ENCODE results near the gene ZSCAN29. TPM values are rescaled to one million over a fixed set of nuclear protein-coding genes. Genes with fewer than 3 reads are reported as not detected.

The ZSCAN29 gene
- total and polyA plus RNA-seq, 2 of the 13 experiments (the other 11 are each of a cell fraction or from before 2014, with no cell fraction given) = 8.3 to 27.4 TPM

DNA sequence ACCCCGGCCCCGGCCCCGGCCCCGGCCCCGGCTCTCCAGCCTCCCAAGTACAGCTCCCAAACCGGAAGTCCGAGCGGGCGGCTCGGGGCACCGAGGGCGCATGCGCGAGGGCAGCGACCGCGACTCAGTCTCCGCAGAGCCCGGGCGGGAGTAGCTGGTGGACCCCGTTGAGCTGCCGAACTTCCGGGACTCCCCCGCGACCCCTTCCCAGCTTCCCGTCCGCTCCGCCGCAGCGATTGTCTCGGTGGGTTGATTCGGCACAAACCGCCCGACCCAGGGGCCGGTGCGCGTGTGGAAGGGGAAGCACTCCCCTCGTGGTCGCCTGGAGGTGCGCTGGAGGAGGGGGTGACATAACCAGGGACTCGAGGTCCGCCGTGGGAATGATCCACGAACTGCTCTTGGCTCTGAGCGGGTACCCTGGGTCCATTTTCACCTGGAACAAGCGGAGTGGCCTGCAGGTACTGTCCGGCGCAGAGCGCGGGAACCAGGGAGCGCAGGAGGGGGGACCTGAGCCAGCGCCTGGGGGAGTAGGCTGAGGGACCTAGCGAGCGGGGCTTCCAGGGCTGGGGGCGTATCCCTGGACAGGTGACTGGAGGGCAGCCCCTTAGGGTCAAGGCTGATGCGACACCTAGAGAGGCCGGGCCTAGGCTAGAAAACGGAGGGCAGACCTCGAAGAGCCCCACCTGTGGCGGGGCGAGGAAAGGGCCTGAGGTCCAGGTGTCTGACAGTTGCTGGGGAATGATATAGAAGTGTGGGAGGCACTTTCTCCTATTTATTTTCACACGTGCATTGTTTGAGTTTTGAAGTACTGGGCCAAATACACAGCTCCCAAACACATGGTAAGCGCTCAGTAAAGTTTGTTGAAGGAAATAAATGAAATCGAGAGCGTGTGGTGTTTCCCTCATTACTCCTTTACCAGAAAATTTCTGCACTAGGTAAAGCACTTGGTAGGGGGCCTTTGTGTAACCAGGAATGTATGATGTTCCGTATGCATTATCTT is at the start of gene ZSCAN29, which contains the start of gene TUBGCP4 (continued):
- TF ChIP-seq, protein P1, sequence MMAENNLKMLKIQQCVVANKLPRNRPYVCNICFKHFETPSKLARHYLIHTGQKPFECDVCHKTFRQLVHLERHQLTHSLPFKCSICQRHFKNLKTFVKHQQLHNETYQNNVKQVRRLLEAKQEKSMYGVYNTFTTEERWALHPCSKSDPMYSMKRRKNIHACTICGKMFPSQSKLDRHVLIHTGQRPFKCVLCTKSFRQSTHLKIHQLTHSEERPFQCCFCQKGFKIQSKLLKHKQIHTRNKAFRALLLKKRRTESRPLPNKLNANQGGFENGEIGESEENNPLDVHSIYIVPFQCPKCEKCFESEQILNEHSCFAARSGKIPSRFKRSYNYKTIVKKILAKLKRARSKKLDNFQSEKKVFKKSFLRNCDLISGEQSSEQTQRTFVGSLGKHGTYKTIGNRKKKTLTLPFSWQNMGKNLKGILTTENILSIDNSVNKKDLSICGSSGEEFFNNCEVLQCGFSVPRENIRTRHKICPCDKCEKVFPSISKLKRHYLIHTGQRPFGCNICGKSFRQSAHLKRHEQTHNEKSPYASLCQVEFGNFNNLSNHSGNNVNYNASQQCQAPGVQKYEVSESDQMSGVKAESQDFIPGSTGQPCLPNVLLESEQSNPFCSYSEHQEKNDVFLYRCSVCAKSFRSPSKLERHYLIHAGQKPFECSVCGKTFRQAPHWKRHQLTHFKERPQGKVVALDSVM (CRISPR knock-in tag; IDR thresholded peaks at IDR 0.05) = peak; percentile 62; the same call in 1 of the 2 replicates
- no peak for TF ChIP-seq NBN (conservative IDR thresholded peaks at IDR 0.05)
- TF ChIP-seq, protein P2, sequence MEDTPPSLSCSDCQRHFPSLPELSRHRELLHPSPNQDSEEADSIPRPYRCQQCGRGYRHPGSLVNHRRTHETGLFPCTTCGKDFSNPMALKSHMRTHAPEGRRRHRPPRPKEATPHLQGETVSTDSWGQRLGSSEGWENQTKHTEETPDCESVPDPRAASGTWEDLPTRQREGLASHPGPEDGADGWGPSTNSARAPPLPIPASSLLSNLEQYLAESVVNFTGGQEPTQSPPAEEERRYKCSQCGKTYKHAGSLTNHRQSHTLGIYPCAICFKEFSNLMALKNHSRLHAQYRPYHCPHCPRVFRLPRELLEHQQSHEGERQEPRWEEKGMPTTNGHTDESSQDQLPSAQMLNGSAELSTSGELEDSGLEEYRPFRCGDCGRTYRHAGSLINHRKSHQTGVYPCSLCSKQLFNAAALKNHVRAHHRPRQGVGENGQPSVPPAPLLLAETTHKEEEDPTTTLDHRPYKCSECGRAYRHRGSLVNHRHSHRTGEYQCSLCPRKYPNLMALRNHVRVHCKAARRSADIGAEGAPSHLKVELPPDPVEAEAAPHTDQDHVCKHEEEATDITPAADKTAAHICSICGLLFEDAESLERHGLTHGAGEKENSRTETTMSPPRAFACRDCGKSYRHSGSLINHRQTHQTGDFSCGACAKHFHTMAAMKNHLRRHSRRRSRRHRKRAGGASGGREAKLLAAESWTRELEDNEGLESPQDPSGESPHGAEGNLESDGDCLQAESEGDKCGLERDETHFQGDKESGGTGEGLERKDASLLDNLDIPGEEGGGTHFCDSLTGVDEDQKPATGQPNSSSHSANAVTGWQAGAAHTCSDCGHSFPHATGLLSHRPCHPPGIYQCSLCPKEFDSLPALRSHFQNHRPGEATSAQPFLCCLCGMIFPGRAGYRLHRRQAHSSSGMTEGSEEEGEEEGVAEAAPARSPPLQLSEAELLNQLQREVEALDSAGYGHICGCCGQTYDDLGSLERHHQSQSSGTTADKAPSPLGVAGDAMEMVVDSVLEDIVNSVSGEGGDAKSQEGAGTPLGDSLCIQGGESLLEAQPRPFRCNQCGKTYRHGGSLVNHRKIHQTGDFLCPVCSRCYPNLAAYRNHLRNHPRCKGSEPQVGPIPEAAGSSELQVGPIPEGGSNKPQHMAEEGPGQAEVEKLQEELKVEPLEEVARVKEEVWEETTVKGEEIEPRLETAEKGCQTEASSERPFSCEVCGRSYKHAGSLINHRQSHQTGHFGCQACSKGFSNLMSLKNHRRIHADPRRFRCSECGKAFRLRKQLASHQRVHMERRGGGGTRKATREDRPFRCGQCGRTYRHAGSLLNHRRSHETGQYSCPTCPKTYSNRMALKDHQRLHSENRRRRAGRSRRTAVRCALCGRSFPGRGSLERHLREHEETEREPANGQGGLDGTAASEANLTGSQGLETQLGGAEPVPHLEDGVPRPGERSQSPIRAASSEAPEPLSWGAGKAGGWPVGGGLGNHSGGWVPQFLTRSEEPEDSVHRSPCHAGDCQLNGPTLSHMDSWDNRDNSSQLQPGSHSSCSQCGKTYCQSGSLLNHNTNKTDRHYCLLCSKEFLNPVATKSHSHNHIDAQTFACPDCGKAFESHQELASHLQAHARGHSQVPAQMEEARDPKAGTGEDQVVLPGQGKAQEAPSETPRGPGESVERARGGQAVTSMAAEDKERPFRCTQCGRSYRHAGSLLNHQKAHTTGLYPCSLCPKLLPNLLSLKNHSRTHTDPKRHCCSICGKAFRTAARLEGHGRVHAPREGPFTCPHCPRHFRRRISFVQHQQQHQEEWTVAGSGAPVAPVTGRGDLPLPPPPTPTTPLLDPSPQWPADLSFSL (CRISPR knock-in tag; IDR thresholded peaks at IDR 0.05) = no peak
- TF ChIP-seq, protein P3, sequence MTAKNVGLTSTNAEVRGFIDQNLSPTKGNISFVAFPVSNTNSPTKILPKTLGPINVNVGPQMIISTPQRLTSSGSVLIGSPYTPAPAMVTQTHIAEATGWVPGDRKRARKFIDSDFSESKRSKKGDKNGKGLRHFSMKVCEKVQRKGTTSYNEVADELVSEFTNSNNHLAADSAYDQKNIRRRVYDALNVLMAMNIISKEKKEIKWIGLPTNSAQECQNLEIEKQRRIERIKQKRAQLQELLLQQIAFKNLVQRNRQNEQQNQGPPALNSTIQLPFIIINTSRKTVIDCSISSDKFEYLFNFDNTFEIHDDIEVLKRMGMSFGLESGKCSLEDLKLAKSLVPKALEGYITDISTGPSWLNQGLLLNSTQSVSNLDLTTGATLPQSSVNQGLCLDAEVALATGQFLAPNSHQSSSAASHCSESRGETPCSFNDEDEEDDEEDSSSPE (CRISPR knock-in tag; IDR thresholded peaks at IDR 0.05) = peak; percentile 60

All from HepG2 (cell line).